Stimulated activated CD4-positive, alpha-beta T cell treated with anti-CD3 and anti-CD28 coated beads, Interleukin-12 subunit alpha, Interleukin-12 subunit beta, amount 100 ng/mL, for 4 hours (primary cell): ENCODE measurements around the gene CCL23.
"Not testable (repeated sequence)": the region's sequence is repeated elsewhere in the genome, so short reads cannot be mapped to it uniquely, and the experiment has no call there.

Source experiments
- DNase-seq: peaks from one replicate; pipeline ENCODE4 v3.0.0-alpha.2; 2020

Gene CCL23

GRCh38 chr17:36017799-36018198, at the start of gene CCL23:
Gene CCL23 (minus strand): TSS chr17:36017972. CDS start chr17:36017897, 75 bp downstream.
- no peak for DNase-seq

DNA sequence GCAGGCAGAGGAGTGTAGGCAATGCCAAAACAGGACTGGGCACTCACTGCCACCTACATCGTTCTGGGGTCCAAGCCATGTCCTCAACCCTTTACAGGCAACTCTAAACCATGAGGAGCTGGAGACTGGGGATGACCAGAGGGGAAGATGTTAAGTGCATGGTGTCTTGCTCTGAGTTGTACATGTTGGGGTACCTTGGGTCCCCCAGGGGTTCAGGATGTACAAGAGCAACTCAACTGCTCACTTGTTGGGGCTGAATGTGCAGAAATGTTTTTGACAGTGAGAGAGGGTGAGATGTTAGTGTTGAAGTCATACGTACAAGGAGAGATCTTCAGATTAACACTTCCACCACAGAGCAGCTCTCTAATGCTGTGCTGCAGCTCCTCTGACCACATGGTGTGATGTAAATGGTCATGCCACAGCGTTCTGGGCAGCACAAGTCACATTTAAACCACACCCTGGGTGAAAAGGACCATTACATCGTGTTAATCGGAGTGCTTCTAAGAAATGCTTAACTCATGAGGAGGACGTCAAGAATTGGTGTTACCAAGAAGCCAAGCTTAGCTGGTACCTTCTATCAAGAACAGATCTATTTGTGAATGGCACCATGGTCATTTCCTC, 48.7 kb upstream of the CCL23 start:
- DNase-seq: no peak

- DNase-seq: no peak
These were observed 46.2 kb upstream of the CCL23 start, which contains the start of gene CCL18 for GRCh38 chr17:36063786-36064541. Gene CCL18 (plus strand): TSS chr17:36064272. CDS start chr17:36064343, 71 bp downstream.

DNA sequence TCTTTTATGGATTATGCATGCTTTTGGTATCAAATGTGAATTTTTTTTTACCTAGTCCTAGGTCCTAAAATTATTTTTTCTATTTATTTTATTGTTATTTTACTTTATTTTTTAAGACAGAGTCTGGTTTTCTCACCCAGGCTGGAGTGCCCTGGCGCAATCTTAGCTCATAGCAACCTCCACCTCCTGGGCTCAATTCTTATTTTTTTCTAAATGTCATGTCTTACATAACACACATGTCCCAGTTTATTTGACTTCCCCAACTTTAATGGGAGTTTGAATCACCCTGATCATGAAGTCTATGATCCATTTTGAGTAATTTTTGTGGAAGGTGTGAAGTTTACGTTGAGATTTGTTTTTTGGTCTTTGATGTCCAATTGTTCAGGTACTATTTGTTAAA, 43.0 kb upstream of the CCL23 start:
- no peak for DNase-seq

DNA sequence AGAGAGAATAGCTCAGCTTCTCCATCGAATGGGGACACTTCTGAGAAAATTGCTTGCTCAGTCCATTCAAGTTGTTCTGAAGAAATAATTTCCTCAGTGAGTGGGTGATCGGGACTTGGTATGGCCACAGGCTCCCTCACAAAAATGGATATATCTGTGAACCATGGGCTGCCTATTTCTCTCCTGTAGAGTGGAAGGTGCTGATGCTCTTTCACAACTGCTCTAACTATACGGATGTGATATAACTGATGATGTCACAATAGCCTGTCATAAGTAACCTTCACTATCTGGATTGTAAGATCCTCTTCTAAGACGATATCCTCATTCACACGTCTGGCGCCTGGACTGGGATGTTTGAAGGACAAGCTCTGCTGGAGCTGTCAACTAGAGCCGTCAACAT, 41.6 kb upstream of the CCL23 start:
- no peak for DNase-seq

DNA sequence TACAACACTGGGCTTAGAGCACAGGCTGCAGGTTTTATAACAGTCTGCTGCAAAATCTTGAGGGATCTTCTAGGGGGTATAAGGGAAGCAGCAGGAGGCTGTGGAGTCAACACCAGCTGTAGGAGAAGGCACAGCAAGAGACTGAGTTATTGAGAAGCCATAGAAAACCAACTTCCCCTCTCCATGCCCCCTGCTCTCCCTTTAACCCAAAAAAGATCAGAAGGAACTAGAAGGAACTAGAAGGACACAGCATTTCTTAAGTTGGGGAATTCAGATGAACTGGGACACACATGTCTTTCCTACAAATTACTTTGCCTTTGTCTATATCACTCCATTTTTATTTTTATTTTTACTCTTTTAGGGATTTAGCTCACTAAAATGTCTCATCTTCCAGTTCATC, 40.1 kb upstream of the CCL23 start:
- no peak for DNase-seq

- DNase-seq: no peak
These were observed 38.2 kb upstream of the CCL23 start for GRCh38 chr17:36055921-36056520.

GRCh38 chr17:36055171-36055570, 37.4 kb upstream of the CCL23 start:
- DNase-seq: no peak

- no peak for DNase-seq
These were observed 31.9 kb upstream of the CCL23 start for GRCh38 chr17:36049643-36050042.

GRCh38 chr17:36048066-36048465, 30.3 kb upstream of the CCL23 start:
- no peak for DNase-seq

DNA sequence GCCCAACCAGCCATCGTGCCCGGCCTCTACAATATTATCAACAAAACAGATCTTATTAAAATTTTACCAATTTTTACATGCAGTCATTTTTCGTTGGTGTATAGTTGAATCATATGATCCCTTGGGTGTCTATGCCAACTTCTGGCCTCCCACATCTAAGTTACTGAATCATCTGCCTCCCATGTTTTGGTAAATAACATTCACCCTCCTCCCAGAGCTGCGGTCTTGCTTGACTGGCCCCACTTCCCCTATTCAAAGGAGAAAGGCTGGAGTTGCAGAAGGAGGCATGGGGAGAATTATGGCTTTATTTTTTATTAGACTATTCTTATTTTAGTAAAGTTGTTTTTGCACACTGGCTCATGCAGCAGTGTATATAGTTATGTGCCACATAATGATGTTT, 18.5 kb upstream of the CCL23 start:
- no peak for DNase-seq

DNA sequence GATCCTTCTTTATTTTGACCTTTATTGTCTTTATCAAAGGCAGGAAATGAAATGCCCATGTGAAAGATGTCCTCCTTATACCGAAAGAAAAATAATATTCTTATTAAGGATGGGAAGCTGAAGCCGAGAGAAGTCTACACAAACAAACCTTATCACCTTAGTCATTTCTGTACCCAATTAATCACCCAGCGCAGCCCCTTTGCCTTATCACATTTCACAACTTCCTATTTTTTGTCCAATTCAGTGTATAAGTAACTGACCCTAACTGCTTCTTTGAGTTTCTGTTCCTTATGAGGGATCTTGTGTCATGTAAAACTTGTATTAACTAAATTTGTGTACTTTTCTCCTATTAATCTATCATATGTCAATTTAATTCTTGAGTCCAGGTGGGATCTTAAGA, 16.4 kb upstream of the CCL23 start:
- no peak for DNase-seq

DNA sequence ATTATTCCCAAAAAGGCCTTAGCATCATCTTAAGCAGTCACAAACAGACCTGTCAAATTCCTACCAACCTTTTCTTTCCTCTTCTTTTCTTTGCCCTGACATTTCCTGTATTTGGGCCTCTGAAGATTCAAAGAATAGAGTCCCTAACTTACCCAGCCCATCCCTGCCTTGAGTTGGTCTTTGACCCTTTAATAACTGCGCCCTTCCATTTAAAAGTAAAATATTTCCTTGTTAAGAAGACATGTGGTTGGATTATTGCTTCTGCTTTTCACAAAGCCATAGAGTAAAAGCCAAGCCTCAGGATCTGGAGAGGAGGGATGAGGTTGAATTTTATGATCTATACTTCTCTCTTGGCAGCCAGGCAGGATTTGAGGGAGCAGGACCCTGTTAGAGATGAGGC, 13.2 kb upstream of the CCL23 start:
- no peak for DNase-seq

GRCh38 chr17:36027761-36028160, 10.0 kb upstream of the CCL23 start:
- DNase-seq: no peak

DNA sequence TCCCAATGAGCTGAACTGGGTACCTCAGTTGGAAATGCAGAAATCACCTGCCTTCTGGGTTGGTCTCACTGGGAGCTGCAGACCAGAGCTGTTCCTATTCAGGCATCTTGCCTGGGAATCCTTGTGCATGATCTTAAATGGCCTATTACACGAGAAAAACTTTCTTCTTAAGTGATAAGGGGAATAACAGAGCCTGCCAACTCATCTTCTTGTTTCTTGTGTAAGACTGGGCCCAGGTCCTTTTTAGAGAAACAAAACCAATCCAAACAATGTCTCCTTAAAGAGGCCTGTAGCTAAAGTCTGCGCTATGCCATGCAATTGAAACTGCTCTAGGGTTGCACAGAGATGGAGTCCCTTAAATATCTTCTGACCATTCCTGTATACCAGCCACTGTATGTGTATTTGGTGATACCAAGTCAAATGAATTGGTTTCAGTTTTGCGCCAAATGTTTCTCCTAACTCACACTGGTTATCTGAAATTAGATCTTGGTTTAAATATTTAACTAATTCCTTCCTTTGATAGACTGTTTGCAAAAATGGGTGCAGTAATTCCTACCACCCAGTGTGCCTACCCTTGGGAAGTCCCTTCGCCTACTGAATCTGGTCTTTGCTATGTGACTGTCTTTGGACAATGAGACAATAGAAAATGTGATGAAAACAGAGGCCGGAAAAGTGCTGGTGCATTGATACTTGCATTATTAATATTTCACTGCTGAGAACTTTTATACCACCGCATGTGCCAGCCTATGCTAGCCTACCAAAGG, 6.5 kb upstream of the CCL23 start:
- no peak for DNase-seq

- DNase-seq: no peak
These were observed 1.7 kb upstream of the CCL23 start for GRCh38 chr17:36019423-36019822.

- DNase-seq: no peak
These were observed 1.2 kb downstream of the CCL23 start for GRCh38 chr17:36016555-36016954.

DNA sequence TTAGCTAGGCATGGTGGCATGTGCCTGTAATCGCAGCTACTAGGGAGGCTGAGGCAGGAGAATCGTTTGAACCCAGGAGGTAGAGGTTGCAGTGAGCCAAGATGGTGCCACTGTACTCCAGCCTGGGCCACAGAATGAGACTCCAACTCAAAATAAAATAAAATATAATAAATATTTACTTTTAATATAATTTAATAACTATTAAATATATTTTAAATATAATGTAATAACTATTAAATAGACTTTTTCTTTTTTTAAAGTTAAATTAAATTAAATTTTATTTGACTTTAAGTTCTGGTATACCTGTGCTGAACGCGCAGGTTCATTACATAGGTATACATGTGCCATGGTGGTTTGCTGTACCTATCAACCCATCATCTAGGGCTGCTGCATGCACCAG, 1.9 kb downstream of the CCL23 start:
- not testable (repeated sequence) for DNase-seq

- no peak for DNase-seq
These were observed 2.8 kb downstream of the CCL23 start for GRCh38 chr17:36014946-36015345.

DNA sequence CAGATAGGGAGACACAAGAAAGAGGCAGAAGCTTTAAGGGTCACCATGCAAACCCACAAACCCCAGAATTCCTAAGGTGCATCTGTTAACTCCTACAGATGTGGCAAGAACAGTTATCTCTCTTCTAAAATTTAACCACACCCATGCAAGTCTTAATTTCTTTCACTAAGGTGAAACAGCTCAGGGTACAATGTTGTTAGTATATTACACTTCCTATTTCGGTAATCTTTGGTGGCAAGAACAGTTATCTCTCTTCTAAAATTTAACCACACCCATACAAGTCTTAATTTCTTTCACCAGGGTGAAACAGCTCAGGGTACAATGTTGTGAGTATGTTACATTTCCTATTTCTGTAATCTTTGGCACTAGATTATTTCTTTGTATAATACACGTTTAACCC, 6.6 kb downstream of the CCL23 start:
- DNase-seq: no peak

GRCh38 chr17:36008998-36009665, 8.6 kb downstream of the CCL23 start:
- no peak for DNase-seq

- no peak for DNase-seq
These were observed 13.1 kb downstream of the CCL23 start for GRCh38 chr17:36004594-36005108.

DNA sequence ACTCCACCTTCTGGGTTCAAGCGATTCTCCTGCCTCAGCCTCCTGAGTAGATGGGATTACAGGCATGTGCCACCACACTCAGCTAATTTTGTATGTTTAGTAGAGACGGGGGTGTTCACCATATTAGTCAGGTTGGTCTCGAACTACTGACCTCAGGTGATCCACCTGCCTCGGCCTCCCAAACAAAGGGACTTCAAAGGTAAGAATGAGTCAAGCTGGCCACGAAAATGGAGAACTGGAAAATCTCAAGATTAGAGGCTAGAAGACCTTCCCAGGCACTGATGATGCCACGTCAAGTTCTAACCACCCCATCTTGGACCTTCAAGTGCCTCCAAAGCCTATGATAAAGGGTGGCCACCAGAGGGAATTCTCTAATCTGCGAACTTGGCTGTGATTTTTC, 15.1 kb downstream of the CCL23 start:
- no peak for DNase-seq
